Neural cell (in vitro differentiated cells): ENCODE data around the gene PTPRN2. TPM values are rescaled to one million over a fixed set of nuclear protein-coding genes. Genes with fewer than 3 reads are reported as not detected.
"Not testable (repeated sequence)": the region's sequence is repeated elsewhere in the genome, so short reads cannot be mapped to it uniquely, and the experiment has no call there.

Experiments used
- H2AFZ ChIP-seq: fragments of 200-600, 300-800 bp; sonication (generic), shearing (Covaris generic); 2 replicates; pipeline ENCODE4 v1.6.0; 2014; ENCODE audit warnings: low read depth, mild to moderate bottlenecking, antibody characterized with exemption, low read length, moderate library complexity
- H3F3A ChIP-seq: fragments of 200-600 bp; shearing (Covaris generic); 2 replicates; pipeline ENCODE4 v1.6.1; 2016; ENCODE audit warnings: mild to moderate bottlenecking, moderate library complexity, mixed read lengths, antibody characterized with exemption, low read length; ENCODE audit not compliant: insufficient read depth, poor library complexity, severe bottlenecking
- H3K27ac ChIP-seq: fragments of 200-600, 300-800 bp; sonication (generic), shearing (Covaris generic); 2 replicates; pipeline ENCODE4 v1.5.1; 2014; ENCODE audit warnings: mild to moderate bottlenecking, low read length, moderate library complexity
- H3K27me3 ChIP-seq: fragments of 300-800, 200-600 bp; sonication (generic), shearing (Covaris generic); 2 replicates; pipeline ENCODE4 v1.6.0; 2014; ENCODE audit warnings: mild to moderate bottlenecking, low read depth, low read length, moderate library complexity; ENCODE audit not compliant: insufficient read depth
- H3K36me3 ChIP-seq: fragments of 300-800, 200-600 bp; sonication (generic), shearing (Covaris generic); 2 replicates; pipeline ENCODE4 v1.5.1; 2014; ENCODE audit warnings: mild to moderate bottlenecking, antibody characterized with exemption, low read length, moderate library complexity; ENCODE audit not compliant: insufficient read depth
- H3K4me2 ChIP-seq: fragments of 300-800, 200-600 bp; sonication (generic), shearing (Covaris generic); 2 replicates; pipeline ENCODE4 v1.6.0; 2014; ENCODE audit warnings: mild to moderate bottlenecking, low read length
- H3K4me3 ChIP-seq: fragments of 300-800, 200-600 bp; sonication (generic), shearing (Covaris generic); 2 replicates; pipeline ENCODE4 v1.5.1; 2014; ENCODE audit warnings: mild to moderate bottlenecking, low read length, moderate library complexity
- H3K79me2 ChIP-seq: fragments of 200-600 bp; shearing (Covaris generic); replicated peaks from 2 replicates; pipeline ENCODE4 v1.6.0; 2014; ENCODE audit warnings: mild to moderate bottlenecking, low read length, moderate library complexity; ENCODE audit not compliant: insufficient read depth
- H3K9ac ChIP-seq: fragments of 300-800, 200-600 bp; sonication (generic), shearing (Covaris generic); 2 replicates; pipeline ENCODE4 v1.6.1; 2016; ENCODE audit warnings: mild to moderate bottlenecking, low read length, mixed read lengths
- H3K9me2 ChIP-seq: fragments of 200-600 bp; shearing (Covaris generic); 2 replicates; pipeline ENCODE4 v1.6.1; 2016; ENCODE audit warnings: mild to moderate bottlenecking, low read length, mixed read lengths; ENCODE audit not compliant: insufficient read depth
- H3K9me3 ChIP-seq: fragments of 200-600, 300-800 bp; sonication (generic), shearing (Covaris generic); 2 replicates; pipeline ENCODE4 v1.6.1; 2016; ENCODE audit warnings: mild to moderate bottlenecking, mixed run types, low read length, moderate library complexity, mixed read lengths
- H4K20me1 ChIP-seq: fragments of 200-600 bp; shearing (Covaris generic); 2 replicates; pipeline ENCODE4 v1.6.1; 2016; ENCODE audit warnings: mild to moderate bottlenecking, mixed run types; ENCODE audit not compliant: insufficient read depth
- EP300 ChIP-seq: fragments of 450-650 bp; conservative IDR thresholded peaks from 2 replicates; pipeline ENCODE4 v1.6.1; 2014; ENCODE audit warnings: antibody characterized with exemption, mild to moderate bottlenecking, moderate library complexity; ENCODE audit not compliant: poor library complexity, severe bottlenecking
- EZH2 ChIP-seq: fragments of 200-600, 300-800 bp; shearing (Covaris generic), sonication (generic); IDR thresholded peaks from 2 replicates; pipeline ENCODE4 v1.6.1; 2014; ENCODE audit warnings: antibody characterized with exemption, low read length, borderline replicate concordance, mild to moderate bottlenecking; ENCODE audit not compliant: insufficient read depth, poor library complexity, severe bottlenecking
- MXI1 ChIP-seq: fragments of 450-650 bp; conservative IDR thresholded peaks from 2 replicates; pipeline ENCODE4 v1.6.1; 2014; ENCODE audit warnings: antibody characterized with exemption, mild to moderate bottlenecking; ENCODE audit not compliant: poor library complexity, severe bottlenecking
- POLR2AphosphoS5 ChIP-seq: IDR thresholded peaks from 2 replicates; pipeline ENCODE4 v1.6.1; 2012
- RAD21 ChIP-seq: fragments of 450-650 bp; conservative IDR thresholded peaks from 2 replicates; pipeline ENCODE4 v1.6.1; 2014; ENCODE audit warnings: antibody characterized with exemption, mild to moderate bottlenecking, moderate library complexity
- SMC3 ChIP-seq: fragments of 450-650 bp; conservative IDR thresholded peaks from 2 replicates; pipeline ENCODE4 v1.6.1; 2014; ENCODE audit warnings: antibody characterized with exemption, mild to moderate bottlenecking, moderate library complexity; ENCODE audit not compliant: poor library complexity
- TAF1 ChIP-seq: IDR thresholded peaks from 2 replicates; pipeline ENCODE4 v1.6.1; 2012; ENCODE audit warnings: low read depth
- polyA plus RNA-seq: library from polyadenylated mRNA; depleted of rRNA; stranded (reverse); fragments of >200 nt; gene quantifications from 2 replicates; pipeline ENCODE4 v1.2.3, GENCODE V29; 2014
- TF ChIP-seq, protein P1 (sequence below): fragments of 450-650 bp; IDR thresholded peaks from 2 replicates; pipeline ENCODE4 v1.5.1; 2014; ENCODE audit warnings: antibody characterized with exemption, mild to moderate bottlenecking, moderate library complexity; ENCODE audit not compliant: poor library complexity, severe bottlenecking
- TF ChIP-seq, protein P2 (sequence below): IDR thresholded peaks from 2 replicates; pipeline ENCODE4 v1.6.1; 2012; ENCODE audit warnings: borderline replicate concordance

PTPRN2 gene
- polyA plus RNA-seq, 1 donor from 2014 or later = 31.0 TPM

DNA sequence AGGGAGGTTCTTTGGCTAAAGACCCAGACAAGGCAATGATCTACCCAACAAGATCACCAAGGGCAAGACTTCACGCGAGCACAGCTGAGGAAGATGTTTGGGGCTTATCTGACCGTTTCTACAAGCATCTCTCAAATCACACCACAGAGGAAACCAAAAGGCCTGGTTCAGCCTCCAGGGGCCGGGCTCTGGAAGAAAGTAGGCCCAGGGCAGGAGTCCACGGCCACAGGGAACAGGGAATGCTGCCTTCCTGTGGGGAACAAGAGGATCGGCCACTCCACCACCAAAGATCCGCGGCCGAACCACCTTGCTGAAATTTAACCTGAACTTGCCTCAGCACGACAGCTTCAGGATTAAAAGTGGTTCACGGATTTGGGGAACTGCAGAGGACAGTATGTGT is 332.5 kb downstream of the PTPRN2 start:
- Histone ChIP-seq H3K79me2 (peaks cover 4% of the 10 kb centered on the region), H3F3A (no peaks in the 10 kb centered on the region), H3K4me2 (no peak overlapping the region), H3K4me3 (no peak overlapping the region), H3K27ac (no peak overlapping the region), H3K9me3 (no peaks in the 10 kb centered on the region), H3K9ac (no peak overlapping the region), H4K20me1 (no peaks in the 10 kb centered on the region), H3K36me3 (no peaks in the 10 kb centered on the region), H2AFZ (no peak overlapping the region), H3K27me3 (no peaks in the 10 kb centered on the region), H3K9me2 (no peaks in the 10 kb centered on the region)
- no peak for TF ChIP-seq POLR2AphosphoS5
- no peak for TF ChIP-seq TAF1
- TF ChIP-seq, protein P1, sequence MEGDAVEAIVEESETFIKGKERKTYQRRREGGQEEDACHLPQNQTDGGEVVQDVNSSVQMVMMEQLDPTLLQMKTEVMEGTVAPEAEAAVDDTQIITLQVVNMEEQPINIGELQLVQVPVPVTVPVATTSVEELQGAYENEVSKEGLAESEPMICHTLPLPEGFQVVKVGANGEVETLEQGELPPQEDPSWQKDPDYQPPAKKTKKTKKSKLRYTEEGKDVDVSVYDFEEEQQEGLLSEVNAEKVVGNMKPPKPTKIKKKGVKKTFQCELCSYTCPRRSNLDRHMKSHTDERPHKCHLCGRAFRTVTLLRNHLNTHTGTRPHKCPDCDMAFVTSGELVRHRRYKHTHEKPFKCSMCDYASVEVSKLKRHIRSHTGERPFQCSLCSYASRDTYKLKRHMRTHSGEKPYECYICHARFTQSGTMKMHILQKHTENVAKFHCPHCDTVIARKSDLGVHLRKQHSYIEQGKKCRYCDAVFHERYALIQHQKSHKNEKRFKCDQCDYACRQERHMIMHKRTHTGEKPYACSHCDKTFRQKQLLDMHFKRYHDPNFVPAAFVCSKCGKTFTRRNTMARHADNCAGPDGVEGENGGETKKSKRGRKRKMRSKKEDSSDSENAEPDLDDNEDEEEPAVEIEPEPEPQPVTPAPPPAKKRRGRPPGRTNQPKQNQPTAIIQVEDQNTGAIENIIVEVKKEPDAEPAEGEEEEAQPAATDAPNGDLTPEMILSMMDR = no peak
- no peak for TF ChIP-seq EZH2
- TF ChIP-seq, protein P2, sequence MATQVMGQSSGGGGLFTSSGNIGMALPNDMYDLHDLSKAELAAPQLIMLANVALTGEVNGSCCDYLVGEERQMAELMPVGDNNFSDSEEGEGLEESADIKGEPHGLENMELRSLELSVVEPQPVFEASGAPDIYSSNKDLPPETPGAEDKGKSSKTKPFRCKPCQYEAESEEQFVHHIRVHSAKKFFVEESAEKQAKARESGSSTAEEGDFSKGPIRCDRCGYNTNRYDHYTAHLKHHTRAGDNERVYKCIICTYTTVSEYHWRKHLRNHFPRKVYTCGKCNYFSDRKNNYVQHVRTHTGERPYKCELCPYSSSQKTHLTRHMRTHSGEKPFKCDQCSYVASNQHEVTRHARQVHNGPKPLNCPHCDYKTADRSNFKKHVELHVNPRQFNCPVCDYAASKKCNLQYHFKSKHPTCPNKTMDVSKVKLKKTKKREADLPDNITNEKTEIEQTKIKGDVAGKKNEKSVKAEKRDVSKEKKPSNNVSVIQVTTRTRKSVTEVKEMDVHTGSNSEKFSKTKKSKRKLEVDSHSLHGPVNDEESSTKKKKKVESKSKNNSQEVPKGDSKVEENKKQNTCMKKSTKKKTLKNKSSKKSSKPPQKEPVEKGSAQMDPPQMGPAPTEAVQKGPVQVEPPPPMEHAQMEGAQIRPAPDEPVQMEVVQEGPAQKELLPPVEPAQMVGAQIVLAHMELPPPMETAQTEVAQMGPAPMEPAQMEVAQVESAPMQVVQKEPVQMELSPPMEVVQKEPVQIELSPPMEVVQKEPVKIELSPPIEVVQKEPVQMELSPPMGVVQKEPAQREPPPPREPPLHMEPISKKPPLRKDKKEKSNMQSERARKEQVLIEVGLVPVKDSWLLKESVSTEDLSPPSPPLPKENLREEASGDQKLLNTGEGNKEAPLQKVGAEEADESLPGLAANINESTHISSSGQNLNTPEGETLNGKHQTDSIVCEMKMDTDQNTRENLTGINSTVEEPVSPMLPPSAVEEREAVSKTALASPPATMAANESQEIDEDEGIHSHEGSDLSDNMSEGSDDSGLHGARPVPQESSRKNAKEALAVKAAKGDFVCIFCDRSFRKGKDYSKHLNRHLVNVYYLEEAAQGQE = no peak
- no peak for TF ChIP-seq SMC3
- TF ChIP-seq RAD21 = no peak
- no peak for TF ChIP-seq MXI1
- no peak for TF ChIP-seq EP300

DNA sequence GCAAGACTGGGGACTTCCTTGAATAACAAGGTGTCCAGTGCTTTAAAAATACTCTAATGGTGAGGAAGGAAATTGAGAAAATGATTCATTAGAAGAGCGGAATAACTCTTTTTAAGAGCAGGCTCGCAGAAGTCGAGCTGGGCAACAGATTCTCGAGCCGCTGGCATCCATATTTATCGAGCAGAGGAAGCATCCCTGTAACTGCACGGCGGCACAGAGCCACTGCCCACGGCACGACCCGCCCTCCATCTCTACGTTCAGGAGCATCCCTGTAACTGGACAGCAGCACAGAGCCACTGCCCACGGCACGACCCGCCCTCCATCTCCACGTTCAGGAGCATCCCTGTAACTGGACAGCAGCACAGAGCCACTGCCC is 334.0 kb downstream of the PTPRN2 start:
- not testable (repeated sequence) for H3K27me3 ChIP-seq, H3K9ac ChIP-seq, H3K9me3 ChIP-seq, H3K4me2 ChIP-seq, H3K9me2 ChIP-seq, H3K36me3 ChIP-seq, H3F3A ChIP-seq, H4K20me1 ChIP-seq, H3K4me3 ChIP-seq, H3K27ac ChIP-seq, H2AFZ ChIP-seq, H3K79me2 ChIP-seq
